Naive thymus-derived CD4-positive, alpha-beta T cell (primary cell): Measurements from ENCODE around the gene ADGRL3. TPM values are rescaled to one million over a fixed set of nuclear protein-coding genes. Genes with fewer than 3 reads are reported as not detected.

Experiments used
- ATAC-seq: fragments of 150-1000 bp; cut with Tn5 transposase; 2 replicates; pipeline ENCODE4 v1.10.0; 2021; ENCODE audit warnings: mild to moderate bottlenecking, moderate library complexity
- CTCF ChIA-PET: fragments of 350-600 bp; sonication (Branson Sonifier 250); formaldehyde crosslinking; loops from one replicate; lab custom pipeline; 2021; ENCODE audit warnings: antibody characterized with exemption; lab: Charles Lee
- POLR2A ChIA-PET: fragments of 350-600 bp; sonication (Branson Sonifier 250); formaldehyde crosslinking; loops from one replicate; lab custom pipeline; 2021; ENCODE audit warnings: antibody characterized with exemption, inconsistent platforms; lab: Charles Lee
- DNase-seq, 9 donors: peaks; one replicate each; pipeline versions ENCODE4 v3.0.0 to v3.0.0-alpha.2; 2020 to 2022; ENCODE audit warnings: mixed read lengths in 1 of 9
- H3K27ac ChIP-seq: one replicate; pipeline ENCODE4 v1.7.0; 2013; ENCODE audit warnings: mild to moderate bottlenecking, low read depth, low read length, moderate library complexity
- H3K27me3 ChIP-seq, 2 donors: one replicate each; pipeline ENCODE4 v1.7.0; 2013; ENCODE audit warnings: low read length in 2 of 2, mild to moderate bottlenecking in 2 of 2, moderate library complexity in 2 of 2; ENCODE audit not compliant: control insufficient read depth in 2 of 2, insufficient read depth in 2 of 2
- H3K36me3 ChIP-seq, 3 experiments: 1 replicate in 2 of 3; 2 replicates in 1 of 3; pipeline ENCODE4 v1.7.0; 2013; ENCODE audit warnings: low read length in 3 of 3, mild to moderate bottlenecking in 3 of 3, moderate library complexity in 1 of 3; ENCODE audit not compliant: insufficient read depth in 3 of 3, control insufficient read depth in 2 of 3
- H3K4me1 ChIP-seq, 2 donors: one replicate each; pipeline ENCODE4 v1.7.0; 2013; ENCODE audit warnings: low read length in 2 of 2, mild to moderate bottlenecking in 2 of 2, moderate library complexity in 1 of 2; ENCODE audit not compliant: control insufficient read depth in 2 of 2, insufficient read depth in 2 of 2
- H3K4me3 ChIP-seq: 2 replicates; pipeline ENCODE4 v1.7.0; 2013; ENCODE audit warnings: mild to moderate bottlenecking, low read length
- H3K9me3 ChIP-seq, 3 experiments: 1 replicate in 2 of 3; 2 replicates in 1 of 3; pipeline ENCODE4 v1.7.0; 2013; ENCODE audit warnings: low read length in 3 of 3; ENCODE audit not compliant: control insufficient read depth in 2 of 3
- H3K27ac Mint-ChIP-seq, 9 donors: one replicate each; pipeline ENCODE4 v1.8.0; 2020 to 2022; ENCODE audit warnings: mixed read lengths in 9 of 9, mild to moderate bottlenecking in 8 of 9, moderate library complexity in 5 of 9, inconsistent platforms in 2 of 9
- H3K27me3 Mint-ChIP-seq, 5 donors: one replicate each; pipeline ENCODE4 v1.8.0; 2021 to 2022; ENCODE audit warnings: mixed read lengths in 5 of 5, mild to moderate bottlenecking in 1 of 5
- H3K36me3 Mint-ChIP-seq, 5 donors: one replicate each; pipeline ENCODE4 v1.8.0; 2020 to 2022; ENCODE audit warnings: mixed read lengths in 5 of 5, mild to moderate bottlenecking in 3 of 5, inconsistent platforms in 1 of 5
- H3K4me1 Mint-ChIP-seq, 7 donors: one replicate each; pipeline ENCODE4 v1.8.0; 2020 to 2022; ENCODE audit warnings: mixed read lengths in 7 of 7, mild to moderate bottlenecking in 3 of 7, inconsistent platforms in 1 of 7
- H3K4me3 Mint-ChIP-seq, 10 donors: one replicate each; pipeline ENCODE4 v1.8.0; 2020 to 2022; ENCODE audit warnings: mild to moderate bottlenecking in 10 of 10, mixed read lengths in 10 of 10, moderate library complexity in 6 of 10, inconsistent platforms in 2 of 10
- H3K9me3 Mint-ChIP-seq, 11 donors: one replicate each; pipeline ENCODE4 v1.8.0; 2020 to 2022; ENCODE audit warnings: mixed read lengths in 11 of 11, mild to moderate bottlenecking in 4 of 11, inconsistent platforms in 1 of 11, moderate library complexity in 1 of 11
- intact Hi-C, 2 donors: fragments of 100-400 bp; cut with micrococcal nuclease; formaldehyde crosslinking; loops; one replicate each; pipeline ENCODE4 v1.15.1; 2023
- polyA plus RNA-seq, 2 donors: library from polyadenylated mRNA; unstranded; fragments of 300-500 nt; fragmentation: Illumina TruSeq; gene quantifications; one replicate each; pipeline ENCODE4 v1.2.3, GENCODE V29; 2021
- total RNA-seq, 6 experiments: library from RNA in 5 of 6; stranded (reverse) in 5 of 6; gene quantifications; 1 replicate in 5 of 6; 2 replicates in 1 of 6; pipeline ENCODE4 v1.2.3 and lab custom pipeline; 2021 to 2026

Gene ADGRL3
- total and polyA plus RNA-seq, 7 experiments from 2014 or later: not detected

DNA sequence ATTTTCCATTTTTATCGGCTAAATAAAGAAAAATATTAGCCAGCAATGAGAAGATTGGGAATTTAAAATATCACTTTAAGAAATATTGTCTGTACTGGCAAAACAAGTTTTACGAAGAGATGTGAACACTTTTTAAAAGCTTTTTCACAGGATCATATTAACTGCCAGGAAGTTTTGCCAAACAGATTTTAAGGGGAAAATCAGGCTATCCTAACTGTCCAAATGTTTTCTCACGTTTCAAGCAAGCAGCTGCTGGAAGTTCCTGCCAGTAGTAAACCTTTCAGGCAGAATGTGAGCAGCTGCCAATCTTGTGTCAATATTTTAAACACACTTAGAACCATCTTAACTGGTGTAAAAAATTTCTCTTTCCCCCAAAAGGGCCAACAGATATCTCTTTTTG, 101.1 kb downstream of the ADGRL3 start:
- Mint-ChIP-seq H3K36me3 (no peaks in the 10 kb centered on the region), H3K4me3 (no peak overlapping the region), H3K9me3 (peaks cover 0 to 8% (median 0%) of the 10 kb centered on the region in 11 donors), H3K4me1 (no peaks in the 10 kb centered on the region), H3K27ac (no peak overlapping the region), H3K27me3 (no peaks in the 10 kb centered on the region)
- intact Hi-C loops: no loop called here
- DNase-seq (no peak), ATAC-seq (no peak)
- Histone ChIP-seq H3K4me1 (no peaks in the 10 kb centered on the region), H3K4me3 (no peak overlapping the region), H3K9me3 (no peaks in the 10 kb centered on the region), H3K36me3 (no peaks in the 10 kb centered on the region), H3K27ac (no peak overlapping the region), H3K27me3 (no peaks in the 10 kb centered on the region)
- CTCF ChIA-PET: no interaction called here
- POLR2A ChIA-PET: no interaction called here

DNA sequence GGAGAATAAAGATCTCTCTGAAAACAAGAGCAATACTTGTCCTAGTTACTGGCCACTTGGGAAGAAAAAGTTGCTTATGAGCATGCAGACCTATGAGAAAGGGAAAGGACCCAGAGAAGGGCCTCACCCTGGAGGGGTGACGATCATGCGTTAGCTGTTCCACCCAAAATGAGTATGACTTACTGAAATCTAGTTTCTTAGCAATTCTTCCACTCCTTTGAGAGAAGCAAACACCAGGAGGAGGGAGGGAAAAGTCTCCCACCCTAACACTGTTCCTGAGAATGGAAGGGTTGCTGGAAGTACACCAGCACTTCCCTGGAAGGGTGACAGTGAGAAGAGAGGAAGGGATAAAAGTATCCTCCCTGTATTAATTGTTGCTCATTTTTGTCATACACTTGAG, 107.9 kb downstream of the ADGRL3 start:
- Histone ChIP-seq H3K4me1 (no peaks in the 10 kb centered on the region), H3K36me3 (no peaks in the 10 kb centered on the region), H3K9me3 (no peaks in the 10 kb centered on the region), H3K27me3 (no peaks in the 10 kb centered on the region), H3K27ac (no peak overlapping the region), H3K4me3 (no peak overlapping the region)
- no peak for ATAC-seq
- CTCF ChIA-PET: no interaction called here
- Mint-ChIP-seq H3K9me3 (peaks cover 0 to 19% (median 2%) of the 10 kb centered on the region in 11 donors), H3K27ac (no peak overlapping the region), H3K36me3 (no peaks in the 10 kb centered on the region), H3K4me3 (no peak overlapping the region), H3K4me1 (no peaks in the 10 kb centered on the region), H3K27me3 (no peaks in the 10 kb centered on the region)
- intact Hi-C loops: no loop called here
- POLR2A ChIA-PET: no interaction called here
- no peak for DNase-seq

DNA sequence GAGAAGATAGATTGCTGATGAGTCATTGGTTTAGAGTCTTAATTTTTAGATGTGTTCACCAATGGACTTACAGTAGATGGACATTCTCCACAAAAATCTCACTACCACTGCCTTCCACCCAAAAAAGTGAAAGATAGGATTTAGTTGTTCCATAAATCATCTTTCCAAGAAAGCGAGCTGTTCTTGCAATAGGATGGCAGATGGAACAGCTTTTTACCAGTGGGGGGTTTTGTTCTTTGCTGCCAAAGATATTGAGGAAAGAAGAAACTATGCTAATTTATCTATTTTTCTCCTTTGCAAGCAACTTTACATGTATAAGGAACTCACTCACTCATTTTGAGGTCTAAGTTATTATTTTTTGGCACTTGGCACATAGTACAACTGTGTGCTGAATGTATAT, 109.5 kb downstream of the ADGRL3 start:
- H3K4me3 ChIP-seq: no peak overlapping the region
- intact Hi-C loops: no loop called here
- CTCF ChIA-PET: no interaction called here

DNA sequence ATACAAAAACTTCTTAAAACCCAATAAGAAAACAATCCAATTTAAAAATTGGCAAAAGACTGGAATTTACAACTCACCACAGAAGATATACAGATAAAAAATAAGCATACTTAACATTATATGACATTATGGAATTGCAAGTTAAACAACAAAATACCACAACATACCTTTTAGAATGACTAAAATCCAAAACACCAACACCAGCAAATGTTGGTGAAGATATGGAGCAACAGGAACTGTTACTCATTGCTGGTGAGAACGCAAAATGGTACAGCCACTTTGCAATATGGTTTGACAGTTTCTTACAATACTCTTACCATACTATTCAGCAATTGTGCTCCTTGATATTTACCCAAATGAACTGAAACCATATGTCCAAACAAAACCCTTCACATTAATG, 112.4 kb downstream of the ADGRL3 start:
- no peak for ATAC-seq
- CTCF ChIA-PET: no interaction called here

More for the DNA sequence above, 109.5 kb downstream of the ADGRL3 start:
- no peak overlapping the region for H3K4me3 Mint-ChIP-seq
- no peaks in the 10 kb centered on the region for H3K27me3 Mint-ChIP-seq
- Histone ChIP-seq H3K4me1 (no peaks in the 10 kb centered on the region), H3K36me3 (no peaks in the 10 kb centered on the region), H3K9me3 (no peaks in the 10 kb centered on the region), H3K27me3 (no peaks in the 10 kb centered on the region), H3K27ac (no peak overlapping the region)
- no peaks in the 10 kb centered on the region for H3K36me3 Mint-ChIP-seq
- H3K9me3 Mint-ChIP-seq: peaks cover 0 to 25% (median 3%) of the 10 kb centered on the region in 11 donors
- no peak overlapping the region for H3K27ac Mint-ChIP-seq
- DNase-seq (no peak), ATAC-seq (no peak)
- H3K4me1 Mint-ChIP-seq: no peaks in the 10 kb centered on the region
- POLR2A ChIA-PET: no interaction called here

DNA sequence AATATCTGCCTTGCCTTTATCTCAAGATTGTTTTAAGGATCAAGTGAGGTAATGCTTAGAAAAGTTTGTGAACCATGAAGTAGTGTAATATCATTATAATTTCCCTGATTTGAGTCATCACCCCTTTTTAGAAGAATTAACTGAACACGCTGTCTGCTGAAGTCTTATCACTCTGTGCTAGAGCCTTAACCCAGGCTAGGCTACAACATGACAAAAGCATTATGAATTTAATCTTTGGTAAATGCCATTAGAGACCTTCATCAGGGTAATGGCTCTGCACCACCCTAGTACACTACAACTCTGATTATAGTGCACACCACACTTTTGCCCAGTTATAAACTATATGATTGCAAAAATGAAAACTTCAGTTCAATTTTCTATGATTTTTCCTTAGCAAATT, 118.3 kb downstream of the ADGRL3 start:
- Mint-ChIP-seq H3K4me1 (no peaks in the 10 kb centered on the region), H3K9me3 (peaks cover 0 to 36% (median 12%) of the 10 kb centered on the region in 11 donors), H3K27ac (no peak overlapping the region), H3K27me3 (no peaks in the 10 kb centered on the region), H3K4me3 (no peak overlapping the region), H3K36me3 (no peaks in the 10 kb centered on the region)
- Histone ChIP-seq H3K27me3 (no peaks in the 10 kb centered on the region), H3K9me3 (no peaks in the 10 kb centered on the region), H3K36me3 (no peaks in the 10 kb centered on the region), H3K4me3 (no peak overlapping the region), H3K27ac (no peak overlapping the region), H3K4me1 (no peaks in the 10 kb centered on the region)
- POLR2A ChIA-PET: no interaction called here
- intact Hi-C loops: no loop called here
- no peak for ATAC-seq
- no peak for DNase-seq
- CTCF ChIA-PET: no interaction called here

More for the DNA sequence above, 112.4 kb downstream of the ADGRL3 start:
- H3K9me3 Mint-ChIP-seq: peaks cover 0 to 42% (median 7%) of the 10 kb centered on the region in 11 donors
- POLR2A ChIA-PET: no interaction called here
- no peak for DNase-seq
- no peaks in the 10 kb centered on the region for H3K36me3 ChIP-seq
- no peaks in the 10 kb centered on the region for H3K27me3 Mint-ChIP-seq
- H3K4me3 Mint-ChIP-seq: no peak overlapping the region
- H3K27ac ChIP-seq: no peak overlapping the region
- intact Hi-C loops: no loop called here
- no peak overlapping the region for H3K27ac Mint-ChIP-seq
- no peaks in the 10 kb centered on the region for H3K9me3 ChIP-seq
- H3K36me3 Mint-ChIP-seq: no peaks in the 10 kb centered on the region
- H3K4me1 Mint-ChIP-seq: no peaks in the 10 kb centered on the region
- no peak overlapping the region for H3K4me3 ChIP-seq
- no peaks in the 10 kb centered on the region for H3K27me3 ChIP-seq
- H3K4me1 ChIP-seq: no peaks in the 10 kb centered on the region

DNA sequence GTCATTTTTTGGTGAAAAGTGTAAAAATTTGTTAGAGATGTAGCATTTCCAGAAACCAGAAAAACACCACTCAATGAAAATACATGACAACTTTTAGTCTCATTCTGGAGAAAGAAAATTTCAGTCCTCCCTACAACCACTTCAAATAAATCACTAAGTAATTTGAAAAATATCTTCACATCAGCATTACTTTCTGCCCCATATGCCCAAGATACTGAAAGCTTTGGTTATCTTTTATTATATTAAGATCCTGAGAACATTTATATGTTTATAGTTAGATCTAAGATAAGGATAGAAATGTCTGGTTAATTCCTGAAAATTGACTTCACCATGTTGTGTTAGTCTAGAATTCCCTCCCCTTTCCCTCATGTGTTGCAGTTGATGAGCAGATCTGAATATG, 119.0 kb downstream of the ADGRL3 start:
- no peaks in the 10 kb centered on the region for H3K27me3 ChIP-seq
- no peak overlapping the region for H3K27ac Mint-ChIP-seq
- peaks cover 0 to 43% (median 16%) of the 10 kb centered on the region in 11 donors for H3K9me3 Mint-ChIP-seq
- DNase-seq: no peak
- H3K4me3 ChIP-seq: no peak overlapping the region
- ChIA-PET POLR2A (no interaction called here), CTCF (no interaction called here)
- no peaks in the 10 kb centered on the region for H3K9me3 ChIP-seq
- no peaks in the 10 kb centered on the region for H3K4me1 Mint-ChIP-seq
- no peaks in the 10 kb centered on the region for H3K4me1 ChIP-seq
- H3K27me3 Mint-ChIP-seq: no peaks in the 10 kb centered on the region
- ATAC-seq: no peak
- no peak overlapping the region for H3K4me3 Mint-ChIP-seq
- H3K27ac ChIP-seq: no peak overlapping the region
- no peaks in the 10 kb centered on the region for H3K36me3 Mint-ChIP-seq
- no peaks in the 10 kb centered on the region for H3K36me3 ChIP-seq
- intact Hi-C loops: no loop called here

DNA sequence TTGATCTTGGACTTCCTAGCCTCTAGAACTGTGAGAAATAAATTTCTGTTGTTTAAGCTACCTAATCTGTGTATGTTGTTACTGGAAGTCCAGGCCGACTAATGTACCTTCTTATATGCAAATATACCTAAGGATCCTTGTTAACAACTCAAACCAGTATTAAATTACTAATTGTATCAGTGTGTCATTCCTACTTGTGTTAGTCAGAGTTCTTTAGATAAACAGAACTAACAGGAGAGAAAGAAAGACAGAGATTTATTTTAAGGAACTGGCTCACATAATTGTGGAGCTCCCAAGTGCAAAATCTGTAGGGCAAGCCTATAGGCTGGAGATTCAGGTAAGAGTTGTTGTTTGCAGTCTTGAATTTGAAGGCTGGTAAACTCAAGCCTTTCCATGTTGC, 120.0 kb downstream of the ADGRL3 start:
- Histone ChIP-seq H3K4me1 (no peaks in the 10 kb centered on the region), H3K4me3 (no peak overlapping the region), H3K9me3 (no peaks in the 10 kb centered on the region), H3K27me3 (no peaks in the 10 kb centered on the region), H3K27ac (no peak overlapping the region), H3K36me3 (no peaks in the 10 kb centered on the region)
- POLR2A ChIA-PET: no interaction called here
- no peak overlapping the region for H3K4me3 Mint-ChIP-seq
- intact Hi-C loops: no loop called here
- peaks cover 0 to 36% (median 14%) of the 10 kb centered on the region in 11 donors for H3K9me3 Mint-ChIP-seq
- CTCF ChIA-PET: interaction anchor here (0.5 to 0.6 kb wide), 2 partner anchors 9 to 91 kb away, joined by 3 read pairs; no protein-coding TSS in a partner anchor
- H3K4me1 Mint-ChIP-seq: no peaks in the 10 kb centered on the region
- ATAC-seq (no peak), DNase-seq (no peak)
- H3K27me3 Mint-ChIP-seq: no peaks in the 10 kb centered on the region
- no peaks in the 10 kb centered on the region for H3K36me3 Mint-ChIP-seq
- no peak overlapping the region for H3K27ac Mint-ChIP-seq
